HG03378 (cell line): Measurements from ENCODE around the gene TNPO2.
A peak's percentile ranks its signal among the peaks of the same experiment; 100 is the strongest.
"Not testable (repeated sequence)": the region's sequence is repeated elsewhere in the genome, so short reads cannot be mapped to it uniquely, and the experiment has no call there.

Source experiments
- ATAC-seq: cut with Tn5 transposase; IDR thresholded peaks from one replicate; pipeline ENCODE4 v1.9.1; 2021; ENCODE audit warnings: mild to moderate bottlenecking, moderate library complexity; ENCODE audit not compliant: unreplicated experiment

The TNPO2 gene

DNA sequence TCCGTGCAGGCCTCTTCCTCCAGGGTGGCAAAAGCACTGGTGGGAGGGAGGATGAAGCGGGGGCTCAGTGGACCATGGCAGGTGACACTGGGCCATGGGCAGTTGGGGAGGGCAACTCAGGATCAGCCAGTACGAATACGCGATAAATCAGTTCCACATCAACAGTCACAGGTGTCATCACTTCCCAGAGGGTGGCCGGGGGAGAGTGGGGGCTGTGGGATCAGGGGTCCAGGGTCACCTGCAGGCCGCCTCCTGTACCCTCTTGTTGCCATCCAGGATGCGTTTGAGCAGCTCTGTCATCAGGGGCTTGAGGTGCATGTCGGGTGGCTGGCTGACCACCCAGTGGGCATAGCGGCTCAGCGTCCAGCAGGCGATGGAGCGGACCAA is 17.4 kb downstream of the TNPO2 start:
- ATAC-seq = no peak

DNA sequence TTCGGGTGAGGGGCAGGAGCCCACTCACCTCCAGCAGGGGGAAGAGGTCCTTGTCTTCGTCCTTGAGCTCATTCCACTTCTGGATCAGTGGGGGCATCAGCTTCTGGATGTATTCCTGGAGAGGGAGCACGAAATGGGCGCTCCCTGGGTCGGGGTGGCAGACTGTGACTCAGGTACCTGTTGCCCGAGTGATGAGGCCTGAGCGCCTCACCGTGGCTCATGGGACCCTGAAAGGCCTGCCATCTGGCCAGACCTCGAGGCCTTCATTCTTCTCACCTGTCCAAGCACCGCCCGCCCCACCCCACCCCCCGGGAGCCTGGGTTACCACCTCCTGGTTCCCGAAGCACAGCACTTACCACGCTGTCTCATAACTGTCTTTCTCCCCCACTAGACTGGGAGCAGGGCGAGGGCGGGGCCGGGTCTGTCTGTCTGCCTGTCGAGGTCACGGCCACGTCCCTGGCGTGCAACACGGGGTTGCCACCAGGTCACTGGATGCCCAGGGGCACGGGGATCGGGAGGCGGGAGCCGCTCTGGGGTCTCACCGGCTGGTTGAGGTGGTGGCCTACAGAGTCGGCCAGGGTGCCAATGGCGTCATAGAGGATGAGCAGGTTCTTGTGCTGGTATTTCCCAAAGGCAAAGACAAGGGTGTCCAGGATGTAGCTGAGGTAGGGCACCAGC is 17.9 kb downstream of the TNPO2 start:
- ATAC-seq = no peak

- no peak for ATAC-seq
These were observed 18.6 kb downstream of the TNPO2 start for GRCh38 chr19:12705169-12705568.

- no peak for ATAC-seq
These were observed 20.7 kb downstream of the TNPO2 start for GRCh38 chr19:12703046-12703445.

GRCh38 chr19:12701596-12702282 is 22.0 kb downstream of the TNPO2 start:
- no peak for ATAC-seq

- no peak for ATAC-seq
These were observed 25.6 kb downstream of the TNPO2 start for GRCh38 chr19:12698138-12698537.

- not testable (repeated sequence) for ATAC-seq
These were observed 26.3 kb downstream of the TNPO2 start for GRCh38 chr19:12697425-12697824.

- peak; percentile 63 for ATAC-seq
These were observed 27.1 kb downstream of the TNPO2 start, which contains the start of gene FBXW9 for GRCh38 chr19:12696366-12697335. Gene FBXW9 (minus strand): TSS chr19:12696631. CDS start chr19:12696581, 50 bp downstream.

GRCh38 chr19:12695997-12696365 is 27.8 kb downstream of the TNPO2 start:
- peak; percentile 10 for ATAC-seq

DNA sequence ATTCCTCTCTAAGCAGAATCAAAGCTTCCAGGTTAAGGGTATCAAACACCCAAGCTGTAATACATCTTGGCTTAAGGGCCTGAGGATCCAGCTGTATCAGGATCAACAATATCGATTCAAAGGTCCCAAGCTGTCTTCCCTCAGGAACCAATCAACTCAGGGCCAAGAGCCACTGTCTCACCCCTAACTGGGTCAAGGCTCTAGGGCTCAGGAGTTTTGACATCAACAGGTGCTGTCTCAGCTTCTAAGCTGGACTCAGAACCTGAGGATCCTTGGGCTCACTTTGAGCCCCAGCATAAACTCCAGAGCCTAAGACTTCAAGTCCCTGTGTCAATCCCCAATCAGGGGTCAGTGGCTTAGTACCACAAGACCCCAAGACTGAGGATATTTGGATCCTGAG is 28.2 kb downstream of the TNPO2 start:
- peak; percentile 8 for ATAC-seq

DNA sequence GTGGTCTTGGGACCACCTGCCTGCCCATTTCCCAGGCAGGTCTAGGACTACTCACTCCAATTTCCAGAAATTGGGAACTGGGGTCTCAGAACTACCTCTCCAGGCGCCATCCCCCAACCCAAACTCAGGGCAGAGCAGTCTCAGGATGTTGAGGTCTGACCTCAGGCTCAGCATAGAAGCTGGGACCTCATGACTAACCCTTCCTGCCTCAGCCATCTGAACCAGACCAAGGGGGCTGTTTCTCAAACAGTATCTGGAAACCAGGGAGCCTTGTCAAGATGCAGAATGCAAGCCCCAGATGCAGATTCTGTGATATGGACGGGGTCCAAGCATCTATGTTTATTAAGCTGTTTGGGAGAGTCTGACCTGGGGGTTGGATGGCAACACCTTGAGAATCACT is 28.6 kb downstream of the TNPO2 start:
- no peak for ATAC-seq

GRCh38 chr19:12694641-12695040 is 29.1 kb downstream of the TNPO2 start:
- ATAC-seq = no peak

- no peak for ATAC-seq
These were observed 30.8 kb downstream of the TNPO2 start for GRCh38 chr19:12692960-12693359.

GRCh38 chr19:12689581-12690216 is 34.0 kb downstream of the TNPO2 start:
- ATAC-seq = no peak

- ATAC-seq = no peak
These were observed 34.7 kb downstream of the TNPO2 start for GRCh38 chr19:12689012-12689411.

- ATAC-seq = no peak
These were observed 36.1 kb downstream of the TNPO2 start, which contains the start of gene GNG14 for GRCh38 chr19:12687496-12688196. Gene GNG14 (plus strand): TSS chr19:12687998. CDS start chr19:12688049, 51 bp downstream.

DNA sequence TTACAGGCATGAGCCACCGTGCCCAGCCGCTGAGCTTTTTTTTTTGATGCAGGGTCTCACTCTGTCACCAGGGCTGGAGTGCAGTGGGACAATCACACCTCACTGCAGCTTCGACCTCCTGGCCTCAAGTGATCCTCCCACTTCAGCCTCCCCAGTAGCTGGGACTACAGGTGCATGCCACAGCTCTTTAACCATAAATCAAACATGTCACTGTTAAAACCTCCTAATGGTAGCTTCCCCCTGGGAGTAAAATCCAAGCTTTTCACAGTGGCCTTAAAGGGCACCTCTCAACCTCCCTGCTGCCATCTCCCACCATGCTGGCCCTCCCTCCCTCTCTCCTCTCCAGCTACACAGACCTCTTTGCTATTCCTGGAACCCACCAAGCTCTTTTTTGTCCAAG is 37.9 kb downstream of the TNPO2 start:
- ATAC-seq = no peak

- ATAC-seq = peak; percentile 63
These were observed 42.4 kb downstream of the TNPO2 start, which contains the start of gene DHPS for GRCh38 chr19:12681074-12681987. Gene DHPS (minus strand): TSS chr19:12681880. CDS start chr19:12681766, 114 bp downstream.

DNA sequence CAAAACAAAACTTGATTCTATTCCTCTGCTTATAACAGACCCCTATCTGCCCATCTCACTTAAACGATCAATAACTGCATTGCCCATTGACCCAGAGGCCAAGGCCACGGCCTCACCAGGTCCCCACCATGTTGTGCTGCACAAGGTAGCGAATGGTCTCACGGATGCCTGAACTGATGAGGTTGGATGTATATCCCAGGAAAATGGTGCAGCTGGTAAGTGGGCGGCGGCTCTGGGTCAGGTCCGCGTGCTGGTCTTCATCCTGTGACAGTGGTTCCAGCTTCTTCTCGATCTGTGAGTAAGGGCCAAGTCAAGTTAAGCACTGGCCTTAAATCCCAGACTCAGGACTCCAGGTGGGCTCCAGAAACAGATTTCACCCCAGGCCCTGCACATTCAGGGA is 43.7 kb downstream of the TNPO2 start:
- no peak for ATAC-seq
